HG03139 (cell line): Measurements from ENCODE around the gene PPP6R3.

ENCODE experiments used
- ATAC-seq: cut with Tn5 transposase; IDR thresholded peaks from one replicate; pipeline ENCODE4 v1.9.1; 2021; ENCODE audit not compliant: unreplicated experiment

Gene PPP6R3

DNA sequence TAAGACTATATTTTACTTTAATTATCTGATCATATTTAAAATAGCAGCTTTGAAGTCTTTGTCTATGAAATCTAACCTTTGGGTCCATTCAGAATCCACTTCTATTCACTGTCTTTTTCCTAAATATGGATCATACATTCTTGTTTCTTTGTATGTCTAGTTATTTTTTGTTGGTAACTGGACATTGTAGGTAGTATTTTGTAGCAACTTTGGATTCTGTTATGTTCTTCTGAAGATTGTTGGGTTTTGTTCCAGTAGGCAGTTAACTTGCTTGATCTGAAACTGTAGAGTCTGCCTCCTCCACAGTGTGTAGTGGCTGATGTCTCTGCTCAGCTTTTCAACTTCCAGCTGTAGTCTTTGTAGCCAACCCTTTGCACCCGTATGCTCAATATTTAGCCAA lies 186.3 kb downstream of the PPP6R3 start:
- no peak for ATAC-seq

GRCh38 chr11:68649851-68650555 lies 189.5 kb downstream of the PPP6R3 start:
- no peak for ATAC-seq

- no peak for ATAC-seq
Observed at GRCh38 chr11:68650801-68651200, 190.2 kb downstream of the PPP6R3 start.

DNA sequence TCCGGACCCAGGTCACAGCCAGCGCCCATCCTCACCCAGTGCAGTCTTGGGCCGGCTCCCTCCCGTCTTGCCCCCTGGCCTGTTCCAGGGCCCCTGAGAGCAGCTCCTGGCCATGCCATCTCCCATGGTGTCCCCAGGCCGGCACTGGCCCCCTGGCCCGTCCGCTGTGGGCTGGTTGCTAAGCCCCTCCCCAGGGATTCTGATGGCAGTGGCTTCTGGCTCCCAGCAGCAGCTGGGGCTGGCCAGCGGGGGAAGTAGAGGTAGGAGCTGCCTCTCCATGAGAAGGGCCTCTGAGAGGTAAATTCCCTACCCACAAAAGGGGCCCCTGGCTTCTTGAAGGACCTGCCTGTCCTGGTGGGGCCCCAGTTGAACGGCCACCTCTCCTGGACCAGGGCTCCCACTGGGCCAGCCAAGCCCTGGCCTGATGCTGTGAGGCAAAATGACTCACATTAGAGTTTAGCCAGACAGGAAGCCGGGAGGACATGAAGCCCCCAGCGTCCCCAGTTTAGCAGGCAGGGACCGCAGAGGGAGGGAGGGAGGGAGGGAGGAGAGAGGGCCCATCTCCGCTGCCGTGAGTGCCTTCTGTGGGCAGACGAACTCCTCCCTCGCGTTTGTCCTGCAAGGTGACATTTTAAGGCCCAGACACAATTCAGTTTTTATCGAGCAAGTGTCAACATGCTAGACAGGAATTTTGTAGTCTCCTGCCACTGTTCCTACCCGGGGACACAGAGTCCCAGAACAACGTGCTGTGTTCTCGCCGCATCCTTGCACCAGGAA lies 190.8 kb downstream of the PPP6R3 start:
- no peak for ATAC-seq

DNA sequence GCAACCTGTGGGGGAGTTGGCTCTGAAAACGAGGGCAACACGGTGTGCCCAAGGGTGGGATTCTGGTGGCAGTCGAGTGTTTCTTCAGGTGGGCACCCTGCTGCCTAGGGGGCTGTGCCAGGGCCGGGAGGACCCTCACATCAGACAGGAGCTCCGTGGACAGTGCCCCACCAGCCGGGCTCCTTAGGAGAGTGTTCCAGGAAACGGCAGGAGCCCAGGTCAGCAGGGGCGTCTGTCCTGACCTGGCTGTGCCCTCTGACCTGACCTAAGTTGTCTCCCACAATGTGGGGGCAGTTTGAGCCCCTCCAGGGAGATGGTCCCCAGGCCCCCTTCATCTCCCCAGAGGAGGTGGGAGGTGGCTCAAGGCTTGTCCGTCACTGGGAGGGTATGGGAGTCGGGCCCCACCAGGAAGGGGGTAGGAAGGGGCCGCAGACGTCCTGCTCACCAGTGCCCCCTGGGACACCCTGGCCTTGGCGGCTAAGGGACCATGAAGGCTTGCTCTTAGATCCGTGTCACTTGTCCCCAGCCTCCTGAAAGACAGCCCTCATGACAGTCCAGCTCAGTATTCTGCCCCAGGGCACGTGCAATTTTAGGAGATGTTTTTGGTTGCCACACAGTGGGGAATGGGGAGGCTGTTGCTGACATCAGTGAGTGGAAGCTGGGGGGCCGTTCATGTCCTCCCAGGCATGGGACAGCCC lies 191.6 kb downstream of the PPP6R3 start:
- ATAC-seq = no peak

- no peak for ATAC-seq
Observed at GRCh38 chr11:68652683-68653156, 192.2 kb downstream of the PPP6R3 start.

DNA sequence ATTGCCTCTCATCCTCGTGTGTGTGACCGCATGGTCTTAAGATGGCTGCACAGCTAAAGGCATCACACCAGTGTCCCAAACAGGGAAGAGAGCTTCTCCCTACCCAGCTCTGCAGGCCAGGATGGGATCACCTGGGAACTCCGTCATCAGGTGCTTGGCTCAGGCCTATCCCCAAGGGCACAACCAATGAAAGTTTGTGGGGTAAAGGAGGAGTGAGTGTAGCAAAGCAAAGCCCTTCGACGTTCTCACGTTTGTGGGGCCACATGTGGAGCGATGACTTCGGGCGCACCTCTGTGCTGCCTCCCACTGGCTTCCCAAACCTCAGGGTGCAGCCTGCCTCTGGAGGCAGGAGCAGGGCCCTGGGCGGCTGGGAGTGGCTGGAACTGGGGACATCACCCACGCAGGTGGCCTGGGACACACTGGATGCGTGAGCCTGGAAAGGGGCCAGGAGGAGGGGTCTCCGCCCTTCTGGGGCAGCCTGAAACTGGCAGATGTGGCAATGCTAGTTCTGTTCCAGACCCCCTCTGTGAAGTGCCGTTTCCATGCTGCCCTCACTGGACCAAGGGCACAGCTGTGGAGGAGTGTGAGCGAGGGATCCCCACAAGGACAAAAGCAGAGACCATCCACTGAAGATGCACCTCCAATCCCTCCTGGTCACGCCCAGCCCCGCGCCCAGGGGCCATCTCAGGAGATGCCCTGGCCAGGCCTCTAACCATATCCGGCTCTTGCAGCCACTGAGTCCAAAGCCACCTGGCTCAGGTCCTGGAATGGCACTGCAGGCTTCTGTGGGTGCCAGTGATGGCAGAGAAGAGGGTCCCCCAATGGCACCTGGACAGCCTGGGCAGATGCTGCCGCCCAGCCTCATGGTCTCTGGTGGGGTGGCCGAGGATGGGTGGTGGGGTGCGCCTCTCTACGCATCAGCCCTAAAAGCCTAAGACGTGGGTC lies 193.2 kb downstream of the PPP6R3 start:
- ATAC-seq = no peak

DNA sequence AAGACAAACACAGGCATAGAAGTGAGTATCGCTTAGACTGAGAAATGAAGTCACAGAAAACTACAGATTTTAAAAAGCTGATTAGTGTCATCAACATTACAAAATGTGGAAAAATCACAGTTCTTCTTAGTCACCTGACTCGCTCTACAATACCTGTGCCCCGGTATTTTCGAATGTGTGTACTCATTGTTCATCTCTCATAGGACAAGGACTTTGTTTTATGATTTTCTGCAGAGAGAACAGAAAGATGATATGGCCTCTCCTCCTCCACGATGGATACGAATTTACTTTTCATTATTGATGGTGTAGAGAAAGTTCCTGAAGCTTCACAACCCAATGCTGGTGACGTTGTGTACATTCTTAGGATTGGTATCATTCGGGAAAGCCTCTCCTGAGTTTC lies 194.4 kb downstream of the PPP6R3 start:
- ATAC-seq = no peak

DNA sequence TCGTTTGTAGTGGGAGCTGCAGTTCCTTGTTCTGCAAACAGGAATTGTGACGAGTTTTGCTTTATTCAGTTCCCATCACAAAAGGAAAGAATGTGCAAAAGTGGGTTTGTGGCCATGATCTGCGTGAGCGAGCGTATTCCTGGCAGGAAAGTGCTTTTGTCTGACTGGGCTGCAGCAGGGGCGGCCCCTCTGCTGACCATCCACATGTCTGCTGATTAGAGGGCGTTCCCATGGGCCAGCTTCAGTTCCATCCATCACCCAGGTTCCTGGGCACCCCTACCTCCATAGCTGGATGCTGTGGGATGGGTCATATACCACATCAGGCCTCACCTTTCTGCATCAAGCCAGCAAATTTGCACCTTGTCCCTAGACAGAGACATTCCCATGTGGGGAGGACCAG lies 194.9 kb downstream of the PPP6R3 start:
- no peak for ATAC-seq

DNA sequence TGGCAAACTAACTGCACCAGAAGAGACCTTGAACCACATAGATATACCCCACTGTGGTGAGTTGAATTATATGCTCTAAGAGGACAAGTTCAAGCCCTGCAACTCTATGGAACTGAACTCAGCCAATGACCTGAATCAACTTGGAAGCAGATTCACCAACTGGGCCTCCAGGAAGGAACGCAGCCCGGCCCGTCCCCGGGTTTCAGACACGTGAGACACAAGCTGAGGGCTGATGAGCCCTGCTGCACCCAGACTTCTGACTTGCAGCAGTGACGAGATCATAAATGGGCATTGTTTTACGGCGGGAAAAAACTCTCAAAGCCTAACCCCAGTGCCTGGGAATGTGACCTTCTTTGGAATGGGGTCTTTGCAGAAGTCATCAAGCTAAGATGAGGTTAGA lies 195.3 kb downstream of the PPP6R3 start:
- no peak for ATAC-seq

GRCh38 chr11:68657021-68657780 lies 196.6 kb downstream of the PPP6R3 start:
- ATAC-seq = no peak

DNA sequence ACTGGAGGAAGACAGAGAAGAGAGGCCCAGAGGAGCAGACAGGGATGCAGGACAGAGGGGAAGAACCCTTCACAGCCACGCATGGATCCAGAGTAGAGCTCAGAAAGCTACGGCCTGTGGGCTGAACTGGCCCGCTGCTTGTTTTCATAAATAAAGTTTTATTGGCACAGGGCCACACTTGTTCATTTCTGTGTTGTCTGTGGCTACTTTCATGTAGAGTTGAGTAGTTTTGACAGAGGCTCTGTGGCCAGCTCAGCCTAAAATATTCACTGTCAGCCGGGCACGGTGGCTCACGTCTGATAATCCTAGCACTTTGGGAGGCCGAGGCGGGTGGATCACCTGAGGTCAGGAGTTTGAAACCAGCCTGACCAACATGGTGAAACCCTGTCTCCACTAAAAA lies 197.5 kb downstream of the PPP6R3 start:
- ATAC-seq = no peak

GRCh38 chr11:68658661-68659060 lies 198.1 kb downstream of the PPP6R3 start:
- ATAC-seq = no peak

GRCh38 chr11:68659158-68659921 lies 198.8 kb downstream of the PPP6R3 start:
- no peak for ATAC-seq

DNA sequence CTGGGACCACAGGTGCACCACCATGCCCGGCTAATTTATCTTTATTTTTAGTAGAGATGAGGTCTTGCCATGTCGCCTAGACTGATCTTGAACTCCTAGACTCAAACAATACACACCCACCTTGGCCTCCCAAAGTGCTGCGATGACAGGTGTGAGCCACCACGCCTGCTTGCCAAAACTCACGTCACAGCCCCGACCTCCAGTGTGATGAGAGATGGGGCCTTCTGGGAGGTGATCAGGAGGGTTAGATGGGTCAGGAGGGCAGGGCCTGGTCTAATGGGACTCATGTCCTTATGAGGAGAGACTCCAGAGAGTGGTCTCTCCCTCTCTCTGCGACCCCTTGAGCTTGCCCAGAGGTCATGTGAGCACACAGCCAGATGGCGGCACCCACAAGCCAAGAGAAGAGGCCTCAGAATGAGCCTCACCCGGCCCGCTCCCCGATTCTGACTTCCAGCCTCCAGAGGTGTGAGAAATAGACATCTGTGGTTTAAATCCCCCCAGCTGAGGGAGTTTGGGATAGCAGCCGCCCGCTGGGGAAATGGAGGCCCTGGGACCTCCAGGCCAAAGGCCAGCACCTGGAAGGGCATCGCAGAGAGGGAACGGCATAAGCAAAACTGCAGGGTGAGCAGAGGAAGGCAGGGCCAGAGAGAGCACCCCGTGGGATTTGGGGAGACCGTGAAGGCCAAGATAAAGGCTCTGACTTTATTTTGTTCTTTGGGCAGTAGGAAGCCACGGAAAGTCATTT lies 199.7 kb downstream of the PPP6R3 start:
- ATAC-seq = no peak

DNA sequence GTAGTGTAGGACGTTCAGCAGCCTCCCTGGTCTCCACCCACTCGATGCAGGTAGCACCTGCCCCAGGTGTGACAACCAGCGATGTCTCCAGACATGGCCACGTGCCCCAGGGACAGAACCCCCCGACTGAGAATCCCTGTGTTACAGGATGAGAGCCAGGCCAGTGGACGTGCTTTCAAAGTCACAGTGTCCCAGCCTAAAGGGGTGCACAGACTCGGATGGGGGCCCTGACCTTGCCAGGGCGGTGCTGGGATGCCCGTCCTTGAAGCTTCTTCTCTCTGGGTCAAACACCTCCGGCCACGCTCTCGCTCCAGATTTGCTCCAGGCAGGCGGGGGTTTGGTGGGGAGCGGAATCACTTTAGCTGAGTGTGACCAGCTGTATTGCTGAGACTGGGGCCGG lies 200.5 kb downstream of the PPP6R3 start:
- ATAC-seq = no peak

DNA sequence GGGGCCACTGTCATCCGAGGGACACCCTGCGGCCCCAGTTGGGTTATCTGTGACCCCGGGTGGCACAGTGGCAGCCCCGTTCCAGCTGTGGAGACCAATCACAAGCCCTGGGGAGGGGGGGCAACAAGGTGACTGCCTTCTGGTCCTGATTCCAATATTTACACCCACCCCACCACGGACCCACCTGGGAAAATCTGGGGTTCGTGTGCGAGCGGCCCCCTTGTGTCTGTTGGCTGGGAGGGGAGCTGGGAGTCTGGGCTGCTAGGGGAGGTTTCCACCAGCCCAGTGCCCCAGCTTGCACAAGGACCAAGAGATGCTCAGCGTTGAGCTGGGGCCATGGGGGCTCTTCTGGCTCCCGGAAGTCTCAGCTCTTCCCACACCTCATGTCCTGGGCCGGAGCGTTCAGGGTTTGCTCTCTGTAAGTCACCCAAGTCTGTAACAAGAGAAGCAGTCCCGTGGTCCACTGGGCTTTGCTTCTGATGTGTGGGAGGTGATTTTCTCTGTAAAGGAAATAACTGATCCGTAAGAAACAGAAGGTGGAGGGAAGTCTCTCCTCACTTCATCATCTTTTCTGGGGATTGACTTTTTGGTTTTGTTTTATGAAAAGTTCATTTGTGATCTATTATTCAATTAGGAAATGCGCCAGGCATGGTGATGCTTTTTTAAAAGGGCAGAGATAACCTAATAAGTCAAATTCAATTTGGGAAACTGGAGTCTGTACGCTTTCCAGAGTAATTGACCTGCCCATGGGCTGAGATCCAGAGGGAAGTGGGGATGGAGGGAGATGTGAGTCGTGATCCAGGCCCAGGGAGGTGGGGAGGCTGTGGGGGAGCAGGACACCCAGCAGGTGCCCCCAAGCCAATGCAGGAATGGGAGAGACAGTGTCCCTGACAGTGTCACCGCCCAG lies 201.4 kb downstream of the PPP6R3 start:
- ATAC-seq = no peak
